NCI-H2227 treated with DMSO at 0.1 percent for 48 hours (cell line): Measurements from ENCODE around the gene CIC.
A peak's percentile ranks its signal among the peaks of the same experiment; 100 is the strongest.

Source experiments
- DNase-seq: peaks from one replicate; lab custom pipeline; 2025; lab: John Stamatoyannopoulos, UW

The CIC gene

GRCh38 chr19:42244347-42245220 is 24.5 kb upstream of the CIC start:
- peak; percentile 100 for DNase-seq

DNA sequence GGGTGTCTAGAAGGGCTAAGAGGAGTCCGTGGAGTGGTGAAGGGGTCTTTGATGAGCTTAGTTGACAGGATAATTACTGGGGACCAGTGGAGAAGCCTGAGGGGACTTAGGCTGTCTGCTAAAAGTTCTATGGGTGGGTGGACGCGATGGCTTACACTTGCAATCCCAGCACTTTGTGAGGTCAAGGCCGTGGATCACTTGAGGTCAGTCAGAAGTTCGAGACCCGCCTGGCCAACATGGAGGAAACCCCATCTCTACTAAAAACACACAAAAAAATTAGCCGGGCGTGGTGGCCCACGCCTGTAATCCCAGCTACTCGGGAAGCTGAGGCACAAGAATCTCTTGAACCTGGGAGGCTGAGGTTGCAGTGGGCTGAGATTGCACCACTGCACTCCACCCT is 23.8 kb upstream of the CIC start:
- DNase-seq: no peak

DNA sequence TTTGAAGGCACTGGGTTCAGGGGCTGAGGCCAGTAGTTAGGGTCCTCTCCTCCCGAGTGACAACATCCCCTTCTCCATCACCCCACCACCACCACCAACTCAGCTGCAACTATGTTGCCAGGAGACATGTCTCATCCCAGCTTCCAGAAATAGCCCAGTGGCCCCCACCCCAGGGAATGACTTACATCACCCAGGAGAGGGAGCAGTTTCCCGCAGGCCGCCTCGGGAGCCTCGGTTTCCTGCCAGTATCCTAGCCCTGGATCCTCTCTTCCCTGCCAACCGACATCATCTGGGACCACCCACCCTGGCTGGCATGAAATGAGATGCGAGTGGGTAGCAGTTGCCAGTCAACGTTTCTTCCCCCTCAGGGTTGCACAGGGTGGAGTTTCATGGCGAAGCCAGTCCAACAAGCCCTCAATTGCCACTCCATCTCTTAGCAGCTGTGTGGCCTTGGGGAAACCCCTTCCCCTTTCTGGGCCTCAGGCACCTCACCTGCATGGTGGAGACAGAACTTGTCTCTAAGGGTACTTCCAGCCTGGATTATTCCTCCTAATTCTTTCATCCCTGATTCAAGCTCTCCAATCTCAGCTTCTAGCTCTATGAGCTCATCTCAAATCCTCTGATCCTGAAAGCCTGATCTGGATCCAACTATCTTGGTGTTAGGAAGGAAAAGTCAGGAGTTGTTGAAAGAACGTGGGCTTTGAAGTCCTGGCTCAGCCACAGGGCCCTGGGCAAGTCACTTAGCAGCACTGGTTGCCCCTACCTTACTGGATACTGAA is 22.7 kb upstream of the CIC start:
- DNase-seq: peak; percentile 86

DNA sequence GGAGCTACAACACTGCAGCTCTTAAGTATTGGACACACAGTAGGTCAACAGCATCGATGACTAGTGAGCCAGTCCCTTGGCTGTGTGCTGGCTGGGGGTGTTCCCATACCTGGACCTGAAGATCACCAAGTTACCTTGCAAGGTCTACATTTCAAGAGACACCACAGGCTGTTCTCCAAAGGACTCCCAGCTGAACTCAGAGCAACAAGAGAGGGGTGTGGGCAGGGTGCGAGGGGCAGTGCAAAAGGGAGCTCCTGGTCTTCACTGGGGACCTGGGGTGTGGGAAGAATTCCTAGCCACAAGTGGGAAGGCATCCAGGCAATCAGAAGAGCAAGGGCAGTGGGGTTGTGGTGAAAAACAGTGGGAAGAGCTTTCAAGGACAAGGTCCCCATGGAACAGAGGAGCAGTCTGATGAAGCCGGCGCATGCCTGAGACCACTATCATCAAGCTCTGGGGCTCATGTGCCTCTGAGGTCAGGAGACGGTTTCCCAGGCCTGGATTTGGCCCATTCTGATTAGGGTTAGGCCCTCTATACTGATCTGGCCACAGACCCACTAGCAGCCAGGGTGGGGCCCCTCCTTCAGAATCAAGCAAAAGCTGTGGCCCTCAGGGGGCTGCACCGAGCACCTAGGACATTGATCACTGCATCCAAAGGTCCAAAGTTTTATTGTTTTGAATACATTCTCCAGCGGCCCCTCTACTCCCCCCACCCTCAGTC is 22.0 kb upstream of the CIC start:
- no peak for DNase-seq

DNA sequence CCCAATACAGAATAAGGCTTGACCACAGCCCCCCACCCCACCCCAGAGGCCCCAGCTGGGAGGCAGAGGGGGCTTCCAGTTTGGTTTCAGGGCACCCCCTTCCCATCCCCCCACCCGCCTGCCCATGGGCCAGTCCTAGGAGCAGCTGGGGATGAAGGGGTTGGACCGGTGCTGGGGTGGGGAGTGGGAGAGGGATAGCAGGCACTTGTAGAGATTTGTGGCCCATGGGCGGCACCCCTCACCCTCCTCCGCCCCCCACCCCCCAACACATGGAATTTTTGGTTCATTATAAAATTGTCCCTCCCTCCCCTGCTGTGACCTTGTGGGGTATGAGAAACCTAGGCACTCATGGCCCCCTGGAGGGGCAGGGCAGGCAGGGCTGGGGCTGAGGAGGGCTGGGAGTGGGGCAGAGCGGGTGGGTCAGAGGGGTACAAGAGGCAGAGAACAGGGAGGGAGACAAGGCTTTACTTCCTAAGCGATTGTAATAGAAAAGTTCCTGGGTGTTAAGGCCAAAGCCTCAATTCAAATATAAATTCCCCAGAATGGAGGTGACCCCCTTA is 21.3 kb upstream of the CIC start:
- DNase-seq: no peak

DNA sequence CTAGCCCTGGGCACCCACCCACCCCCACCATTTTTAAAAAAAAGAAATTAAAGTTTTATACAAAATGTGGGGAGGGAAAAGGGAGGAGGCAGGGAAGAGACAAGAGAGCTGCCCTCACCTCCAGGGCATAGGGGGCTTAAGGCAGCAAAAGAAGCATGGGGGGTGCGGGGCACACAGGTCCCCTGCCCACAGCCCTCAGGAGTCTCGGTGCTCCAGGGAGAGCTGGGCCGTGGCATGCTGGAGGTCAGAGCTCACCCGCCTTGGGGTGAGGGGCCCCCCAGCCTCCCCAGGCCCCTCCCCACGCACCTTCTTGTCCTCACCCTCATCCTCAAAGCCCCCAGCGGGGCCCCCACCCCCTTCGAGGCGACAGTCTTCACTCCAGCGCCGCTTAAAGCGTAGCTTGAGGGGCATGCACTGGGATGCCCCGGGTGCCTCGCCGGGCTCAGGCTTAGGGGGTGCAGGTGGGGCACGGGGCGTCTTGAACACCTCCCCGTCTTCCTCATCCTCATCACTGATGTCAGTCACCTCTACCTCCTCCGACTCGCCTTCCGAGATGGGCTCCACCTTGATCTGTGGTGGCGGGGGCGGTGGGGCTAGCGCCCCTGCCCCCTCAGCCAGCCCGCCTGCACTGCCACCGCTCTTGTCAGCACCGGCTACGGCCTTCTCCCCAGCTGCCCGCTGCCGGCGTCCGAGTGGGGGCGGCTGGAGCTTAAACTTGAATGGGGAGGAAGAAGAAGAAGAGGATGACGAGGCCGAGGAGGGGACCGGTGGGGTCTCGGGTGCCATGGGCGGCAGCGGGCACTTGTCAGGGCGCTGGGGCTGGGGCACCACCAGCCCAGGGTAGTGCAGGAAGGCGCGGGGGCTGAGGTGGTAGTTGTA is 20.5 kb upstream of the CIC start:
- DNase-seq: no peak

GRCh38 chr19:42249149-42249750 is 19.8 kb upstream of the CIC start:
- no peak for DNase-seq

DNA sequence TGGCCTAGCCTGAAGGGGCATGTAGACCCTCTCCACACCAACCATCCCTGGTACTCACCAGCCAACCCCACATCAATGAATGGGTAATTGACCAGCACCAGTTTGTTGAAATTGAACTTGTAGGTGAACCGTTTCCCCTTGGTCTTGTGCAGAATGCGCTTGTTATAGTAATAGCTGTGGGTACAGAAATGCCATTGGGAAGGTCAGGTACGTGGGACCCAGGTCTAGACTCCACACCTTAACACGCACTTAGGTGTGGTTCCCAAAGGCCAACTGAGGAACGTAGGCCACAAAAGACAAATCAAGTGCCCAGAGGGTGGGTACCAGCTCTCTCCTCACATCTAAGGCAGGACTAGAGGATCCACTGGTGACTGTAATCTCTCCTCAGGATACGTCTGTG is 19.3 kb upstream of the CIC start:
- DNase-seq: no peak

DNA sequence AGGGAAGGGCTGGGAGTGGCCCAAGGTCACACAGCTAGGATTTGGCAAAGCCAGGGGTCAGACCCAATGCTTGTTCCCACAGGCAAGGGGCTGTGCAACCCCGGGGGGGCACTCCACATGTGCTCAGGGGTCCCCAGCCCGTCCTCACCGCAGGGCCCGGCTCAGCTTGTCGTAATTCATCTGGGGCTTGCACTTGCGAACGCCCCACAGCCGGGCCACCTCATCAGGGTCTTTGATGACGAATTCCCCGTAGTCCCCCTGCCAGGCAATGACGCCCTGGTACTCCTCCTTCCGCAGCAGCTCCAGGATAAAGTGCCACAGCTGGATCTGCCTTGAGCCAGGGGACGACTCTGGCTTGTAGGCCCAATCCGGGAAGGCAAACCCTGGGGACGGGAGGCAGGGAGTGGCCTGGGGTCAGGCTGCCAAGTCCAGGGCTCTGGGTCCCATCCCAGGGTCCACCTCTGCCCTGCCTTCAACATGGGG is 18.8 kb upstream of the CIC start:
- no peak for DNase-seq

DNA sequence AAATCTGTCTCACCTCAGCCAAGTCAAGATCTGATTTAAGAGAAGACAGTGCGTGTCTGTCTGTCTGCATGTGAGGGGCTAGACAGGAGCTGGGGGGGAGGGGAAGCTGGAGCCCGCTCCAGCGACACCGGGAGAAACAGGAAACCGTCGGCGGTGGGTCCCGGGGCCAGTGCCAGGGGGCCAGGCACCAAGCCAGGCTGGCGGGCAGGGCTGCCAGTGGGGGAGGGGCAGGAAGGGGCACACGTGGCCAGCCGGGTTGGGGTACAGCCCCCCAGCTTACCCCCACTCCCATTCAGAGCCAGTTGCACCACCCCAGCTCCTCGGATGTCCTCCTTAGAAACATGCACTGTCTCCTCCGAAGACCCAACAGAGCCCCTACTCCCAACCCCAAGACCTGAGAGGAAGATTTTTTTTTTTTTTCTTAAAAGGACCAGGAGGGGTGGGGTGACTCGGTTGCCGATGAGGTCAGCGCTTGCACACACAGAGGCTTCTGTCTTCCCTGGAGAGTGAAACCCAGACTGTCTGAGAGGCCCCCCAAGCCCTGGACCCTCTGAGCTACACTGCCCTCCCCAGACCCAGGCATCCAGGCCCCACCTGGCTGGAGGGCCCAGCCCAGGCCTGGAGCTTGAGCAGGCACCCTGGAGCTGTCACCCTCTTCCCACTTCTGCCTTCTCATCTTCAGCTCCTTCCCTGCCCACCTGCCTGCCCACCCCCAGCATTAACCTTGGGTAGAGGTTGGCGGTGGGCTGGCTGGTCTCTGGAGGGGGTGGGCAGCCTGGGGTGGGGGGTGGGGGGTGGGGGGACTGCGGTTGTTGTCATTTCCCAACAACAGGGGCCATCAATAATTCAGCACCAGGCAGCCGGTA is 18.2 kb upstream of the CIC start:
- DNase-seq: no peak

DNA sequence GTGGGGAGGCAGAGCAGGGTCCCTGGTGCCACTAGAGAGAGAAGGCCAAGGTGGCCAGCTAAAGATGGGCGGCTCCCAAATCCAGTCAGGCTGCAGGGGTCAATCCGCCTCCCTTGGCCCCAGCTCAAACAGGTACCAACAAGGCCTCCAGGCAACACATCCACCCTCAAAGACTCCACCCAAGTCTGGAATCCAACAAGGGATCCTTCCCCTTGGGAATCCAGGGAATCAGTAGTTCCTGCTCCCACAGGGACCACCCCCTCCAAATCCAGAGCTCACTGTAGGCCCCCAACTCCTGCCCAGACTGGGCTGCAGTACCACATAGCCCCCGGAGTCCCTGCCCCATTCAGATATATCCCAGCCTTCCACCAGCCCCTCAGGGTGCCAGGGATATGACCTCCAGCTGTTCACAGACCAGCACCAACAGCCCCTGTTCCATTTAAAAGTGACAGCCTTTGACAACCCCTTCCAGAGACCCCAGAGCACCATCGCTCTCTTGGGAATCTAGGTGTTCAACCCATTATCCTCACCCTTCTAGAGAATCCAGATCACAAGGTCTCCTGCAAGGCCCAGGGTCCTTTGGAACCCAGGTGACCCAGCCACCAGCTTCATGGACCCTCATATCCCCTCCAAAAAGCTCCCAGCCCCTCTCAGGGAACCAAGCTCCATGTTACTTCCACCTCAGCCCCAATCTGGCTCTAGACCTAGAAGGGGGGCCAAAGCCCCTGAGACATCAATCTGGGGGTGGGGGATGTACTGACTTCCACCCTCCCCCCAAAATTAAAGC is 17.3 kb upstream of the CIC start:
- DNase-seq: no peak

GRCh38 chr19:42252365-42253244 is 16.4 kb upstream of the CIC start:
- DNase-seq: peak; percentile 61

DNA sequence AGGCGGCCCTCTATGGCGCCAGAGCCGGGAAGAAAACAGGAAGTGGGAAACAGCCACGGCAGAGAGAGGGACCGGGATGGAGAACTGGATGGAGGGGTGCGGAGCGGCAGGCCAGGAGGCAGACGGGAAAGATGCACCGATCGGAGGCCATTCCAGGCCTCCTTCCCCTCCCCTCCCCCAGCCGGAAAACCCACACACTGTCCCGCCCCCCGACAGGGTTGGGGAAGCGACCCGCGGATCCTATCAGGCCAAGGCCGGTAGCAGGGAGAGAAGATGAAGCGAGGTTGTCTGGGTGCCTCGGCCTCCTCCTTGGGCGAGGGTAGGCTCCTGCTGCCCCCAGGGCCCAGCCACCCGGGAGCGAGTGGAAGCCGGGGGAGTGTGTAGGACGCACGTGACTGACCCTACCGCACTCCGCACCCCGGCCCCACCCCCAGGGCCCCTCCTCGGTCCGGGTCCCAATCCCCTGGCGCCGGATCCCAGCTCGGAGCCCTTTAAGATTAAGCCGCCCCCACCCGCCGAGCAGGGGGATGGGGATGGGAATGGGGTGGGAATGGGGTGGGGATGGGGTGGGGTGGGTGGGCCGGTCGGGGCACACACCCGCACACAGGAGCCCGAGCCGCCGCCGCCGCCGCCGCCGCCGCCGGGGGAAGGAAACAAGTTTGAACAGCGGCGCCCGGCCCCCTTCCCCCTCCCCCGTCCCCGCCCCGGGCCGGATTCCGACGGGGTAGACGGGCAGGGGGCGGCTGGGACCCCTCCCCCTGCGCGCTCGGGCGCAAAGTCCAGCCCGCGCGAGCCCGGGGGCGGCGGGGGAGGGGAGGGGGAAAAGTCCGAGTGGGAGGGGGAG is 15.6 kb upstream of the CIC start:
- peak; percentile 71 for DNase-seq

GRCh38 chr19:42254089-42254849 is 14.8 kb upstream of the CIC start:
- peak; percentile 88 for DNase-seq

DNA sequence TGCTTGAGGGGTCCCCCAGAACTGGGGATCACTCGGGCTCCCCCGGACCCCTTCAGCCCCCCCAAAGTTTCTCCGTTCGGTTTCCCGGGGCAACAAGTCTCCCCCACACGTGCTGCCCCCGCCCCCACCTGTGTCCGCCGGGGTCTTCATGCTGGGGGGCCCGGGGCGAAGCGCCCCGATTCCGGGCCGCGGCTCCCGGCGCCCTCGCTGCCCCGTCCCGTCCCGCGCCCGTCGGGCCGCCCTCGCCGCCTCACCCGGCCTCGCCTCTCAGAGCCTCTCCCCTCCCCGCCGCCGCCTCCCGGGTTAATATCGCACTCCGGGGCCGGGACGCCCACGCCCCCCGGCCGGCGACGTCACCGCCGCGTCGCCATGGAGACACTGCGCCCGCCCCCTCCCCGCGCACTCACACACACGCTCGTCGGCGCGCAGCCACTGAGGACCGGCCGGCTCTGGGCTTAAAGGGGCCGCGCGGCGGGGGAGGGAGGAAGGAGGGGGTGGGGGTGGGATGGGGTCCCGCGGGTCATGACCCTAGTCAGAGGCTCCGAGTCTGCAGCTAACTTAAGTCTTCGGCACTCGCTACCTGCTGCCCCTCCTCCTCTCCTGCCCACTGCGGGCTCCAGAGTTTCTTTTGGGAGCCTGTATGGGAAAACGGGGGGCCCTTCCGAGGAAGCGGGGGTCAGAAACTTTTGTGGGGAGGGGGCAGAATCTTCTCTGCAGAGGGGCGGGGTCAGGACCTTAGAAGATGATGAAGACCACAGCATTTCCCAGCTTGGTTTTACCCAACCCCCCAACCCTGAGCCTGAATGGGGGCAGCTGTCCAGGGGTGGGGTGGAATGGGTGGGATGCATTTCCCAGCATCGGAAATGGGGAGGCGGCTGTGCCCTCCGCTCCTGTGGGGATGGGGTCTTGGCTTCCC is 13.9 kb upstream of the CIC start, which contains the start of gene ERF:
Gene ERF (minus strand): TSS at position 279 of the 916 bp plus-strand sequence. CDS start 129 bp downstream, at position 150.
- DNase-seq: peak; percentile 96
